ENCODE data around the gene DBT.

DBT gene

GRCh38 chr1:100187912-100188311 is 61.7 kb downstream of the DBT start:
- no peak for DNase-seq

- no peak for DNase-seq
Measured at GRCh38 chr1:100184536-100184935, 65.1 kb downstream of the DBT start.

GRCh38 chr1:100183370-100183769 is 66.3 kb downstream of the DBT start:
- no peak for DNase-seq

GRCh38 chr1:100178091-100178490 is 71.5 kb downstream of the DBT start, which contains the start of gene LRRC39:
LRRC39 (minus strand) TSS chr1:100178256; CDS start chr1:100168516, 9,740 bp downstream.
- DNase-seq = no peak

- no peak for DNase-seq
Measured at GRCh38 chr1:100177295-100178041, 72.2 kb downstream of the DBT start.

- DNase-seq = no peak
Measured at GRCh38 chr1:100168051-100168450, 81.6 kb downstream of the DBT start.

GRCh38 chr1:100164702-100165101 is 84.9 kb downstream of the DBT start:
- peak; percentile 0 for DNase-seq

- peak; percentile 85 for DNase-seq
Measured at GRCh38 chr1:100164216-100164615, 85.4 kb downstream of the DBT start.

GRCh38 chr1:100162881-100163280 is 86.8 kb downstream of the DBT start:
- no peak for DNase-seq

GRCh38 chr1:100152271-100152670 is 97.4 kb downstream of the DBT start:
- no peak for DNase-seq

GRCh38 chr1:100151679-100152078 is 98.0 kb downstream of the DBT start:
- no peak for DNase-seq

- no peak for DNase-seq
Measured at GRCh38 chr1:100147875-100148274, 101.8 kb downstream of the DBT start.

- no peak for DNase-seq
Measured at GRCh38 chr1:100146958-100147357, 102.7 kb downstream of the DBT start.

- no peak for DNase-seq
Measured at GRCh38 chr1:100145116-100145515, 104.5 kb downstream of the DBT start.

GRCh38 chr1:100142343-100142742 is 107.3 kb downstream of the DBT start:
- no peak for DNase-seq

GRCh38 chr1:100141192-100141591 is 108.4 kb downstream of the DBT start:
- no peak for DNase-seq

- DNase-seq = no peak
Measured at GRCh38 chr1:100137602-100138001, 112.0 kb downstream of the DBT start.

Measured in fibroblast of skin of scalp (primary cell).